Smooth muscle cell (in vitro differentiated cells): ENCODE data around the gene AEBP2. TPM values are rescaled to one million over a fixed set of nuclear protein-coding genes. Genes with fewer than 3 reads are reported as not detected.

Experiments used
- DNase-seq: peaks from one replicate; lab custom pipeline; 2025; ENCODE audit not compliant: unreplicated experiment; lab: John Stamatoyannopoulos, UW
- H2AFZ ChIP-seq: fragments of 200-600 bp; sonication (generic); 2 replicates; pipeline ENCODE4 v1.6.0; 2016; ENCODE audit warnings: antibody characterized with exemption, low read depth, mild to moderate bottlenecking
- H3F3A ChIP-seq: fragments of 200-600 bp; sonication (generic); 2 replicates; pipeline ENCODE4 v1.6.0; 2017; ENCODE audit warnings: antibody characterized with exemption, low read depth
- H3K27ac ChIP-seq: fragments of 200-600 bp; sonication (generic); 2 replicates; pipeline ENCODE4 v1.5.1; 2016; ENCODE audit warnings: low read depth, mild to moderate bottlenecking
- H3K27me3 ChIP-seq: fragments of 200-600 bp; sonication (generic); 2 replicates; pipeline ENCODE4 v1.6.1; 2016; ENCODE audit warnings: low read depth, mild to moderate bottlenecking
- H3K36me3 ChIP-seq: fragments of 200-600 bp; sonication (generic); 2 replicates; pipeline ENCODE4 v1.5.1; 2016; ENCODE audit warnings: low read depth
- H3K4me1 ChIP-seq: fragments of 200-600 bp; sonication (generic); 2 replicates; pipeline ENCODE4 v1.5.1; 2016; ENCODE audit warnings: low read depth
- H3K4me2 ChIP-seq: fragments of 200-600 bp; sonication (generic); 2 replicates; pipeline ENCODE4 v1.6.0; 2016; ENCODE audit warnings: mild to moderate bottlenecking
- H3K4me3 ChIP-seq: fragments of 200-600 bp; sonication (generic); 2 replicates; pipeline ENCODE4 v1.5.1; 2016; ENCODE audit warnings: mild to moderate bottlenecking
- H3K79me2 ChIP-seq: fragments of 200-600 bp; sonication (generic); 2 replicates; pipeline ENCODE4 v1.6.0; 2016; ENCODE audit warnings: low read depth, mild to moderate bottlenecking
- H3K9ac ChIP-seq: fragments of 200-600 bp; sonication (generic); 2 replicates; pipeline ENCODE4 v1.6.0; 2016; ENCODE audit warnings: low read depth
- H3K9me3 ChIP-seq: fragments of 200-600 bp; sonication (generic); replicated peaks from 2 replicates; pipeline ENCODE4 v1.5.1; 2016; ENCODE audit warnings: low read depth
- H4K20me1 ChIP-seq: fragments of 200-600 bp; sonication (generic); 2 replicates; pipeline ENCODE4 v1.6.0; 2016; ENCODE audit warnings: low read depth
- WGBS: methylation state at CpG from one replicate; pipeline ENCODE4 v1.1.7; 2016; ENCODE audit warnings: low lambda C conversion rate; 5-methylcytosine and 5-hydroxymethylcytosine counted together
- polyA plus RNA-seq: library from polyadenylated mRNA; unstranded; fragments of >200 nt; fragmentation: Nextera tagmentation; extraction: Ambion mirVana; gene quantifications from 2 replicates; pipeline ENCODE4 v1.2.1, GENCODE V29; 2016
- total RNA-seq: library from RNA; depleted of rRNA; stranded (reverse); fragments of >200 nt; gene quantifications from 2 replicates; pipeline ENCODE4 v1.2.3, GENCODE V29; 2014
- TF ChIP-seq, protein P1 (sequence below): fragments of 200-600 bp; sonication (generic); IDR thresholded peaks from 2 replicates; pipeline ENCODE4 v1.5.1; 2017; ENCODE audit warnings: borderline replicate concordance, mild to moderate bottlenecking, antibody characterized with exemption; ENCODE audit not compliant: insufficient read depth, poor library complexity, severe bottlenecking

AEBP2 gene
- total and polyA plus RNA-seq, 2 experiments from 2014 or later = 7.6 to 24.5 TPM

DNA sequence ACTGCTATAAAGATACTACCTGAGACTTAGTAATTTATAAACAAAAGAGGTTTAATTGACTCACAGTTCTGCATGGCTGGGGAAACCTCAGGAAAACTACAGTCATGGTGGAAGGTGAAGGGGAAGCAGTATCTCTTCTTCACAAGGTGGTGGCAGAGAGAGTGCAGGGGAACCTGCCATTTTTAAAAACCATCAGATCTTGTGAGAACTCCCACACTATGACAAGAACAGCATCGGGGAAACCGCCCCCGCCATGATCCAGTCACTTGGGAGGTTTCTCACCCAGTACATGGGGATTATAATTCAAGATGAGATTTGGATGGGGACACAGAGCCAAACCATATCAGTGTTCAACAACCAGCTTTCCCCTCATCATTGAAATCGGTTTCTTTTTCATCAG is 49.9 kb downstream of the AEBP2 start:
- WGBS = 92% methylated on average over 4 of the region's 4 CpGs
- no peak overlapping the region for H3K4me3 ChIP-seq
- H3K4me2 ChIP-seq = no peak overlapping the region
- no peak overlapping the region for H2AFZ ChIP-seq
- peaks cover 95% of the 10 kb centered on the region for H4K20me1 ChIP-seq
- H3K4me1 ChIP-seq = no peaks in the 10 kb centered on the region
- no peak overlapping the region for H3K9ac ChIP-seq
- H3K79me2 ChIP-seq = peaks cover 98% of the 10 kb centered on the region
- no peak overlapping the region for H3K27ac ChIP-seq
- DNase-seq = no peak
- no peaks in the 10 kb centered on the region for H3K36me3 ChIP-seq
- H3K27me3 ChIP-seq = no peaks in the 10 kb centered on the region
- H3K9me3 ChIP-seq = no peaks in the 10 kb centered on the region
- TF ChIP-seq, protein P1, sequence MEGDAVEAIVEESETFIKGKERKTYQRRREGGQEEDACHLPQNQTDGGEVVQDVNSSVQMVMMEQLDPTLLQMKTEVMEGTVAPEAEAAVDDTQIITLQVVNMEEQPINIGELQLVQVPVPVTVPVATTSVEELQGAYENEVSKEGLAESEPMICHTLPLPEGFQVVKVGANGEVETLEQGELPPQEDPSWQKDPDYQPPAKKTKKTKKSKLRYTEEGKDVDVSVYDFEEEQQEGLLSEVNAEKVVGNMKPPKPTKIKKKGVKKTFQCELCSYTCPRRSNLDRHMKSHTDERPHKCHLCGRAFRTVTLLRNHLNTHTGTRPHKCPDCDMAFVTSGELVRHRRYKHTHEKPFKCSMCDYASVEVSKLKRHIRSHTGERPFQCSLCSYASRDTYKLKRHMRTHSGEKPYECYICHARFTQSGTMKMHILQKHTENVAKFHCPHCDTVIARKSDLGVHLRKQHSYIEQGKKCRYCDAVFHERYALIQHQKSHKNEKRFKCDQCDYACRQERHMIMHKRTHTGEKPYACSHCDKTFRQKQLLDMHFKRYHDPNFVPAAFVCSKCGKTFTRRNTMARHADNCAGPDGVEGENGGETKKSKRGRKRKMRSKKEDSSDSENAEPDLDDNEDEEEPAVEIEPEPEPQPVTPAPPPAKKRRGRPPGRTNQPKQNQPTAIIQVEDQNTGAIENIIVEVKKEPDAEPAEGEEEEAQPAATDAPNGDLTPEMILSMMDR = no peak
- H3F3A ChIP-seq = no peaks in the 10 kb centered on the region

DNA sequence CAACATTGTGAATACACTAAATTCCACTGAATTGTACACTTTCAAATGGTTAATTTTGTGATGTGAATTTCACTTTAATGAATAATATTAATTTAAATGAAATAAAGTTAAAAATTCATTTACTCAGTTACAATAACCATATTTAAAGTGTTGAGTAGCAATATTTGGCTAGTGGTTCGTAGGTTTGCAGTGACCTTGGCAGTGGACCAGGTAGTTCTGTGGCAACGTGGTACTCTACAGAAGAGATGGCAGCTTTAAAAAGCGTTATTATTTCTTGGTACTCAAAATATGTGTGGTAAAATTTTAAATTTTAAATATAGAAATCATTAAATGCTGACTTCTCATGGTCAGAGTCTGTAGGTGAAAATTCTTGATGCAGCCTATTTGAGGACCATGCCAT is 51.6 kb downstream of the AEBP2 start:
- Histone ChIP-seq H3K9ac (no peak overlapping the region), H3K4me2 (no peak overlapping the region), H2AFZ (no peak overlapping the region), H3K4me1 (no peaks in the 10 kb centered on the region), H3K27ac (no peak overlapping the region), H4K20me1 (peaks cover 83% of the 10 kb centered on the region), H3K79me2 (peaks cover 90% of the 10 kb centered on the region), H3F3A (no peaks in the 10 kb centered on the region), H3K27me3 (no peaks in the 10 kb centered on the region), H3K36me3 (no peaks in the 10 kb centered on the region), H3K4me3 (no peak overlapping the region), H3K9me3 (no peaks in the 10 kb centered on the region)
- DNase-seq = no peak
- TF ChIP-seq, protein P1 = no peak
- 96% methylated on average over 3 of the region's 3 CpGs for WGBS

DNA sequence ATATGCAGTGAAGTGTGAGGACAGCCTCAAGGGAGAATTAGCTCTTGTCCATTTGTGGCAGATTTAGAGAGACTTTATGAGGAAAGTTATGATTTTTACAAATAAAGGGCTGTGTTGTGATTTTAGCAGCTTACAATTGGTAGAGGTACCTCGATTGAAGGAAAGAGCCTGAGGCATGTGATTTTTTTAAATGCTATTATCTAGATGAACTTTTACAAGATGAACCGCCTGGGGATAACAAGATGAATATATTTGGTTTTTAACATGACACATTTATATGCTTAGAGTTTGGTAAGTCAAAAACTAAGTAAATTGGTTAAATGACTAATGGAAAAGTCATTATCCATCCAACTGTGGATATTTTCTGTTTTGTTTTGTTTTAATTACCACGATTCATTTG is 52.6 kb downstream of the AEBP2 start:
- Histone ChIP-seq H3K36me3 (no peaks in the 10 kb centered on the region), H3K27ac (no peak overlapping the region), H4K20me1 (peaks cover 82% of the 10 kb centered on the region), H3K4me3 (no peak overlapping the region), H3K27me3 (no peaks in the 10 kb centered on the region), H3K79me2 (peaks cover 90% of the 10 kb centered on the region), H3K4me1 (no peaks in the 10 kb centered on the region), H3F3A (no peaks in the 10 kb centered on the region), H3K4me2 (no peak overlapping the region), H3K9ac (no peak overlapping the region), H2AFZ (no peak overlapping the region), H3K9me3 (no peaks in the 10 kb centered on the region)
- no peak for DNase-seq
- WGBS = 77% methylated on average over 3 of the region's 3 CpGs
- TF ChIP-seq, protein P1 = no peak

DNA sequence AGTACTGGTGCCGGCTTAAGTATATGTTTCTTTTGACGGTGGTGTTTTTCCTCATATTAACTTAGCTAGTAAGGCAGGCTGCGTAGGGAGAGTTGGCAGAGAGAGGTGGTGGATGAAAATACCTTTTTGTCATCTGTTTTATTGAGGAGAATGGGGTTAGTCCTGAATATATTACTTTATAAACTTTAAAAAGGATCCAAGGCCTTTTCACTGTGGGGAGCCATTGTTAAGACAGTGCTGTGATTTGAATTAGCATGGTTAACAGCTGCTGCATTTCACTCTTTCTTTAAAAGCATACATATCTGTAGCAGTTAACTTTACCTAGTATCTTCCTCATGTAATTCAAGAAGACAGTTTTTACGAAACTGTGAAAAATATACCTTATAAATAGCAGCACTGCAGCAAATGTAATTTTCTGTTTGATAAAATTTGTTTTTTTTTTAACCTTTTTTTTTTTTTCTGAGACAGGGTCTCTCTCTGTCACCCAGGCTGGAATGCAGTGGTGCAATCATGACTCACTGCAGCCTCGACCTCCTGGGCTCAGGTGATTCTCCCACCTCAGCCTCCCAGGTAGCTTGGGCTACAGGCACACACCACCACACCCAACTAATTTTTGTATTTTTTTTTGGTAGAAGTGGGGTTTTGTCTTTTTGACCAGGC is 57.1 kb downstream of the AEBP2 start:
- Histone ChIP-seq H3K4me2 (no peak overlapping the region), H3K9ac (no peak overlapping the region), H3K4me1 (no peaks in the 10 kb centered on the region), H4K20me1 (peaks cover 59% of the 10 kb centered on the region), H2AFZ (no peak overlapping the region), H3K79me2 (peaks cover 85% of the 10 kb centered on the region), H3K9me3 (no peaks in the 10 kb centered on the region), H3K27me3 (no peaks in the 10 kb centered on the region), H3K36me3 (peaks cover 8% of the 10 kb centered on the region), H3K27ac (no peak overlapping the region), H3K4me3 (no peak overlapping the region), H3F3A (no peaks in the 10 kb centered on the region)
- TF ChIP-seq, protein P1 = no peak
- DNase-seq = no peak
- 86% methylated on average over 5 of the region's 5 CpGs for WGBS
